HL-60 (cell line): Measurements from ENCODE around the gene FRK.

Experiments used
- DNase-seq, 2 experiments: peaks; one replicate each; pipeline ENCODE4 v3.0.0-alpha.2; 2010 to 2020; ENCODE audit warnings: low read depth in 1 of 2, low spot score in 1 of 2
- H3K27ac ChIP-seq: fragments of 250-450 bp; sonication (Bioruptor Pico); replicated peaks from 2 replicates; pipeline ENCODE4 v1.5.1; 2020; ENCODE audit warnings: mild to moderate bottlenecking, moderate library complexity
- H3K27me3 ChIP-seq: fragments of 250-450 bp; sonication (Bioruptor Pico); 2 replicates; pipeline ENCODE4 v1.5.1; 2021; ENCODE audit warnings: mild to moderate bottlenecking, moderate library complexity; ENCODE audit not compliant: insufficient read depth, poor library complexity, severe bottlenecking
- H3K4me3 ChIP-seq: replicated peaks from 2 replicates; pipeline ENCODE4 v1.5.1; 2011; ENCODE audit warnings: mild to moderate bottlenecking, control low read depth, low read length; ENCODE audit not compliant: insufficient read depth
- CTCF ChIP-seq: IDR thresholded peaks from one replicate; pipeline ENCODE4 v1.5.1; 2011; ENCODE audit warnings: low read length, control low read depth, inconsistent platforms; ENCODE audit not compliant: insufficient read depth
- GABPA ChIP-seq: IDR thresholded peaks from 2 replicates; pipeline ENCODE4 v1.6.1; 2012; ENCODE audit warnings: low read depth
- POLR2AphosphoS5 ChIP-seq: IDR thresholded peaks from 2 replicates; pipeline ENCODE4 v1.6.1; 2012; ENCODE audit warnings: low read depth
- REST ChIP-seq: IDR thresholded peaks from 2 replicates; pipeline ENCODE4 v1.6.1; 2012; ENCODE audit warnings: low read depth; ENCODE audit not compliant: insufficient replicate concordance
- SPI1 ChIP-seq: IDR thresholded peaks from 2 replicates; pipeline ENCODE4 v1.6.1; 2012; ENCODE audit warnings: low read depth, mild to moderate bottlenecking, borderline replicate concordance

Gene FRK

GRCh38 chr6:115977220-115977619 lies 83.5 kb downstream of the FRK start:
- Histone ChIP-seq H3K27me3 (no peaks in the 10 kb centered on the region), H3K4me3 (no peak overlapping the region), H3K27ac (no peak overlapping the region)
- DNase-seq = no peak
- TF ChIP-seq CTCF = no peak
- no peak for TF ChIP-seq SPI1
- no peak for TF ChIP-seq GABPA
- no peak for TF ChIP-seq REST
- TF ChIP-seq POLR2AphosphoS5 = no peak

DNA sequence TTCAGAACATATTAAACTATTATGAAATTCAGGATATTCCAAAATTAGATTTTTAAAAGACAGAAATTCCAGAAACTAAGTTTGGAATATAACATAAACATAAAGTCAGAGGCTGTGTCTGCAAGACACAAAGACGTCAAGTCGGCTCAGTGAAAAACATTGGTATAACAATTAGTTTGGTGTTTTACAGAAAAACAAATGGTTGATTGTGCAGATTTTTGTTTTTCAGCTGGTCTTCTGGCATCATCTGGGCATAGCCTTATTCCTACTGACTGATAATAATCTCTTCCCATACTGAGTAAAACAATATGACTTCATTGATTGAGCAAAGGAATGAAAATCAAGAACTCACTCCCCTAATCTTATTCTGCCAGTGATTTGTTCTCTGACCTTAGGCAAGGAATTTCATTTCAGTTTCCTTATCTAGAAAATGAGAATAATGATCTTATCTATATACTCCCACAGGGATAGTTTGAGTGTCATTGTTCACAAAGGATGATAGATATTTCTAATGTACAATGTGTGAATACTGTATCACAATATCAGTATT lies 84.3 kb downstream of the FRK start:
- no peak overlapping the region for H3K4me3 ChIP-seq

More for the DNA sequence above, 84.3 kb downstream of the FRK start:
- Histone ChIP-seq H3K27me3 (no peaks in the 10 kb centered on the region), H3K27ac (no peak overlapping the region)
- TF ChIP-seq SPI1 (no peak), CTCF (no peak), GABPA (no peak), POLR2AphosphoS5 (no peak), REST (no peak)
- DNase-seq = no peak
